Endothelial cell of umbilical vein (primary cell): ENCODE measurements around the gene COPS3. TPM values are rescaled to one million over a fixed set of nuclear protein-coding genes. Genes with fewer than 3 reads are reported as not detected.

Source experiments
- BruUV-seq: library from RNA; stranded (reverse); fragments of 400-500 nt; replicated peaks from 2 replicates; lab custom pipeline; 2021; lab: Mats Ljungman, UMichigan
- CTCF ChIA-PET: fragments of 300-600, 350-600 bp; sonication (Branson Sonifier 250); formaldehyde crosslinking; loops from one replicate; lab custom pipeline; 2021; ENCODE audit warnings: antibody characterized with exemption, inconsistent platforms; lab: Charles Lee
- POLR2A ChIA-PET: fragments of 300-600, 350-600 bp; sonication (Branson Sonifier 250); formaldehyde crosslinking; loops from one replicate; lab custom pipeline; 2021; ENCODE audit warnings: antibody characterized with exemption, inconsistent platforms; lab: Charles Lee
- DNase-seq: peaks from one replicate; pipeline ENCODE4 v3.0.0-alpha.2; 2011; ENCODE audit warnings: low read depth, low spot score
- FAIRE-seq: peaks from 2 replicates; lab custom pipeline; 2011; peaks lifted over from hg19 to GRCh38; lab: Jason Lieb, UNC
- H2AFZ ChIP-seq: 2 replicates; pipeline ENCODE4 v1.6.0; 2012; ENCODE audit warnings: low read depth, low read length, control low read depth, inconsistent platforms
- H3K27ac ChIP-seq: 2 replicates; pipeline ENCODE4 v1.5.1; 2011; ENCODE audit warnings: low read depth, mild to moderate bottlenecking, control low read depth, low read length, moderate library complexity; ENCODE audit not compliant: insufficient read depth
- H3K27me3 ChIP-seq, 2 experiments: 2 replicates each; pipeline versions ENCODE4 v1.6.0 to v1.6.1; 2011; ENCODE audit warnings: low read length in 2 of 2, mixed read lengths in 1 of 2; ENCODE audit not compliant: control insufficient read depth in 2 of 2, insufficient read depth in 2 of 2
- H3K36me3 ChIP-seq, 2 experiments: 2 replicates in 1 of 2; 3 replicates in 1 of 2; pipeline ENCODE4 v1.5.1; 2011; ENCODE audit warnings: low read length in 2 of 2, mild to moderate bottlenecking in 1 of 2, moderate library complexity in 1 of 2; ENCODE audit not compliant: control insufficient read depth in 2 of 2, insufficient read depth in 2 of 2; ENCODE audit errors: extremely low read depth in 1 of 2
- H3K4me1 ChIP-seq: 3 replicates; pipeline ENCODE4 v1.5.1; 2011; ENCODE audit warnings: mild to moderate bottlenecking, low read length; ENCODE audit not compliant: control insufficient read depth, insufficient read depth; ENCODE audit errors: extremely low read depth
- H3K4me2 ChIP-seq: 2 replicates; pipeline ENCODE4 v1.6.1; 2011; ENCODE audit warnings: low read length, control low read depth, mixed read lengths; ENCODE audit not compliant: insufficient read depth
- H3K4me3 ChIP-seq, 3 experiments: fragments of 200-600 bp in 1 of 3; sonication (generic), shearing (Covaris generic) in 1 of 3; replicated peaks in 1 of 3; 2 replicates each; pipeline ENCODE4 v1.5.1; 2011 to 2016; ENCODE audit warnings: control low read depth in 3 of 3, low read length in 3 of 3, mild to moderate bottlenecking in 2 of 3, inconsistent platforms in 1 of 3, low read depth in 1 of 3, moderate library complexity in 1 of 3; ENCODE audit not compliant: insufficient read depth in 1 of 3
- H3K79me2 ChIP-seq: 2 replicates; pipeline ENCODE4 v1.6.0; 2012; ENCODE audit warnings: low read length, inconsistent platforms; ENCODE audit not compliant: control insufficient read depth, insufficient read depth
- H3K9ac ChIP-seq: replicated peaks from 2 replicates; pipeline ENCODE3; 2011; ENCODE audit warnings: low read length, control low read depth; ENCODE audit not compliant: insufficient read depth; ENCODE audit errors: extremely low read depth
- H3K9me1 ChIP-seq: replicated peaks from 3 replicates; pipeline ENCODE4 v1.6.0; 2011; ENCODE audit warnings: mild to moderate bottlenecking, low read length; ENCODE audit not compliant: control insufficient read depth, insufficient read depth; ENCODE audit errors: extremely low read depth
- H3K9me3 ChIP-seq: replicated peaks from 2 replicates; pipeline ENCODE4 v1.5.1; 2012; ENCODE audit warnings: low read length, inconsistent platforms; ENCODE audit not compliant: control insufficient read depth, insufficient read depth
- H4K20me1 ChIP-seq: replicated peaks from 2 replicates; pipeline ENCODE3; 2011; ENCODE audit warnings: mild to moderate bottlenecking, low read length; ENCODE audit not compliant: control insufficient read depth, insufficient read depth; ENCODE audit errors: extremely low read depth
- CTCF ChIP-seq, 2 donors: IDR thresholded peaks; 1 replicate in 1 of 2; 2 replicates in 1 of 2; pipeline ENCODE4 v1.5.1; 2011; ENCODE audit warnings: low read length in 2 of 2, mild to moderate bottlenecking in 2 of 2, moderate library complexity in 2 of 2, control low read depth in 1 of 2, inconsistent platforms in 1 of 2, low read depth in 1 of 2; ENCODE audit not compliant: insufficient read depth in 1 of 2; ENCODE audit errors: extremely low read depth in 1 of 2
- EZH2 ChIP-seq: IDR thresholded peaks from 2 replicates; pipeline ENCODE4 v1.6.1; 2012; ENCODE audit warnings: borderline replicate concordance, low read depth, mild to moderate bottlenecking, moderate library complexity, low read length, inconsistent platforms; ENCODE audit not compliant: severe bottlenecking
- FOS ChIP-seq: IDR thresholded peaks from 2 replicates; pipeline ENCODE4 v1.6.1; 2011; ENCODE audit warnings: mild to moderate bottlenecking, low read length, moderate library complexity, borderline replicate concordance; ENCODE audit not compliant: insufficient read depth
- GATA2 ChIP-seq: IDR thresholded peaks from 2 replicates; pipeline ENCODE4 v1.7.0; 2011; ENCODE audit warnings: low read depth, mild to moderate bottlenecking, moderate library complexity, mixed read lengths, low read length; ENCODE audit not compliant: insufficient read length, insufficient read depth
- JUN ChIP-seq: IDR thresholded peaks from 2 replicates; pipeline ENCODE4 v1.6.1; 2011; ENCODE audit warnings: borderline replicate concordance, low read depth; ENCODE audit not compliant: insufficient read length, insufficient read depth
- MAX ChIP-seq: IDR thresholded peaks from 2 replicates; pipeline ENCODE4 v1.6.1; 2011; ENCODE audit not compliant: insufficient read depth, insufficient read length
- MYC ChIP-seq: IDR thresholded peaks from one replicate; pipeline ENCODE4 v1.6.1; 2011; ENCODE audit warnings: mild to moderate bottlenecking, low read depth, low read length
- POLR2A ChIP-seq: IDR thresholded peaks from 2 replicates; pipeline ENCODE4 v1.6.1; 2012; ENCODE audit warnings: low read depth, mild to moderate bottlenecking, control low read depth, low read length
- POLR2AphosphoS5 ChIP-seq: IDR thresholded peaks from 2 replicates; pipeline ENCODE4 v1.6.1; 2012; ENCODE audit warnings: low read depth, mild to moderate bottlenecking, control low read depth, low read length, moderate library complexity; ENCODE audit not compliant: insufficient read depth
- dilution Hi-C: fragments of 300-500 bp; cut with MboI; formaldehyde crosslinking; loops from one replicate; pipeline ENCODE4 v1.15.0; 2019; ENCODE audit warnings: low sequenced_read_pairs; ENCODE audit not compliant: extremely low pct_ligation_motif_present
- intact Hi-C: fragments of 100-400 bp; cut with micrococcal nuclease; formaldehyde crosslinking; loops from one replicate; pipeline ENCODE4 v1.10.0; 2022
- polyA plus RNA-seq, 4 experiments: library from polyadenylated mRNA; depleted of rRNA in 3 of 4; stranded (reverse) in 3 of 4; unstranded in 1 of 4; fragments of >200 nt; gene quantifications; 2 replicates each; pipeline versions ENCODE4 v1.2.1 to v1.2.3, GENCODE V29; 2011 to 2012; ENCODE audit warnings: missing spikeins in 1 of 4
- total RNA-seq: library from RNA; stranded (reverse); gene quantifications from 2 replicates; pipeline ENCODE4 v1.2.3, GENCODE V29; 2021

COPS3 gene
- total and polyA plus RNA-seq, 2 donors (not counting 3 experiments of a cell fraction or from before 2014, with no cell fraction given), result 54.8 to 80.9 TPM

- no peaks in the 10 kb centered on the region for H4K20me1 ChIP-seq
- H3K9me3 ChIP-seq, result no peaks in the 10 kb centered on the region
- H3K27me3 ChIP-seq, result peaks cover 0 to 2% of the 10 kb centered on the region in 2 experiments
- no peaks in the 10 kb centered on the region for H3K9me1 ChIP-seq
- H2AFZ ChIP-seq, result no peak overlapping the region
- H3K4me2 ChIP-seq, result no peak overlapping the region
- DNase-seq, result no peak
- intact Hi-C loops, result no loop called here
- no peaks in the 10 kb centered on the region for H3K4me1 ChIP-seq
- H3K36me3 ChIP-seq, result no peaks in the 10 kb centered on the region
- no peak for FAIRE-seq
- dilution Hi-C loops, result no loop called here
- BruUV-seq, result no TSS peak
- no peaks in the 10 kb centered on the region for H3K79me2 ChIP-seq
- CTCF ChIA-PET, result interaction anchor here (2.0 kb wide), 1 partner anchor 11 kb away, joined by 4 read pairs; no protein-coding TSS in a partner anchor
- TF ChIP-seq EZH2 (no peak), FOS (no peak), CTCF (IDR thresholded peaks at IDR 0.05; ENCODE audit: extremely low read depth in 1 of 2, insufficient read depth in 1 of 2, low read depth in 1 of 2, low read length in 2 of 2) (no peak), POLR2AphosphoS5 (no peak), MAX (no peak), POLR2A (no peak), GATA2 (no peak), MYC (no peak), JUN (no peak)
- POLR2A ChIA-PET, result no interaction called here
- H3K4me3 ChIP-seq, result no peak overlapping the region
- no peak overlapping the region for H3K9ac ChIP-seq
- H3K27ac ChIP-seq, result no peak overlapping the region
These were observed 8.7 kb upstream of the COPS3 start for GRCh38 chr17:17289701-17290100.
